Measurements from ENCODE around the gene SLC26A8. TPM values are rescaled to one million over a fixed set of nuclear protein-coding genes. Genes with fewer than 3 reads are reported as not detected.
"Not testable (repeated sequence)": the region's sequence is repeated elsewhere in the genome, so short reads cannot be mapped to it uniquely, and the experiment has no call there.

The SLC26A8 gene
- total RNA-seq, 1 donor from 2014 or later: under 0.01 TPM

DNA sequence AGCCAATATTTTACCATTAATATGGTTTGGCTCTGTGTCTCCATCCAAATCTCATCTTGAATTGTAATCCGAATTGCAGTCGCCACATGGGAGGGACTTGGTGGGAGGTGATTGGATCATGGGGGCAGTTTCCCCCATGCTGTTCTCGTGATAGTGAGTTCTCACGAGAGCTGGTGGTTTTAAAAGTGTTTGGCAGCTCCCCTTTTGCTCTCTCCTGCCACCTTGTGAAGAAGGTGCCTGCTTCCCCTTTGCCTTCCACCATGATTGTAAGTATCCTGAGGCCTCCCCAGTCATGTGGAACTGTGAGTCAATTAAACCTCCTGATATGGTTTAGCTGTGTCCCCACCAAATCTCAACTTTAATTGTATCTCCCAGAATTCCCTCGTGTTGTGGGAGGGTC lies 85.2 kb downstream of the SLC26A8 start:
- not testable (repeated sequence) for H3K9ac ChIP-seq (ENCODE audit: low read depth in 1 of 3, low read length in 3 of 3); H3K36me3 ChIP-seq (ENCODE audit: control insufficient read depth in 3 of 3, insufficient read depth in 3 of 3, low read length in 3 of 3); H3K4me3 ChIP-seq (ENCODE audit: low read length in 3 of 3); H3K9me3 ChIP-seq (ENCODE audit: control insufficient read depth in 3 of 3, low read length in 3 of 3); H3K27ac ChIP-seq (ENCODE audit: low read depth, low read length); H3K27me3 ChIP-seq (ENCODE audit: control insufficient read depth in 3 of 3, insufficient read depth in 3 of 3, low read length in 3 of 3); H3K4me1 ChIP-seq (ENCODE audit: control insufficient read depth in 3 of 3, insufficient read depth in 3 of 3, low read length in 3 of 3)

DNA sequence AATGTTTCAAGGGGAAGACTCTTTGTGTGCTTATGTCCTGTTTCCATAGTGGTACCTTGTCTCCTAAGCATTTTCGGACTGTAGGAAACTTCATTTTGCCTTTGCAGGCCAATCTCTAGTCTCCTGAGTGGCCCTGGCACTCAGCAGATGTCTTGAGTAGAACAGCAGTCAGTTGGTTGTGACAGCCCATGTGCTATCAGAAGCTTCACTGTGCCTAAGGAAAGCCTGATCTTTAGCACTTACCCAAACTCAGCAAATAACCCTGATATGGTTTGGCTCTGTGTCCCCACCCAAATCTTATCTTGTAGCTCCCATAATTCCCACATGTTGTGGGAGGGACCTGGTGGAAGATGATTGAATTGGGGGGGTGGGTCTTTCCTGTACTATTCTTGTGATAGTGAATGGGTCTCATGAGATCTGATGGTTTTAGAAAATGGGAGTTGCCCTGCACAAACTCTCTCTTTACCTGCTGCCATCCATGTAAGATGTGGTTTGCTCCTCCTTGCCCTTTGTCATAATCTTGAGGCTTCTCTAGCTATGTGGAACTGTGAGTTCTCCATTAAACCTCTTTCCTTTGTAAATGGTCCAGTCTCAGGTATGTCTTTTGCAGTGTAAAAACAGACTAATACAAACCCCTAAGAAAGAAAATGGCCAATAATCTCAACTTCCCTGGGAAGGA lies 87.6 kb downstream of the SLC26A8 start:
- no peaks in the 10 kb centered on the region for H3K4me1 ChIP-seq (ENCODE audit: control insufficient read depth in 3 of 3, insufficient read depth in 3 of 3, low read length in 3 of 3)
- H3K27ac ChIP-seq (ENCODE audit: low read depth, low read length): no peak overlapping the region
- no peaks in the 10 kb centered on the region for H3K36me3 ChIP-seq (ENCODE audit: control insufficient read depth in 3 of 3, insufficient read depth in 3 of 3, low read length in 3 of 3)
- H3K9ac ChIP-seq (ENCODE audit: low read depth in 1 of 3, low read length in 3 of 3): no peak overlapping the region
- no peaks in the 10 kb centered on the region for H3K9me3 ChIP-seq (ENCODE audit: control insufficient read depth in 3 of 3, low read length in 3 of 3)
- H3K27me3 ChIP-seq (ENCODE audit: control insufficient read depth in 3 of 3, insufficient read depth in 3 of 3, low read length in 3 of 3): peaks cover 0 to 5% (median 0%) of the 10 kb centered on the region in 3 donors
- H3K4me3 ChIP-seq (ENCODE audit: low read length in 3 of 3): no peak overlapping the region

DNA sequence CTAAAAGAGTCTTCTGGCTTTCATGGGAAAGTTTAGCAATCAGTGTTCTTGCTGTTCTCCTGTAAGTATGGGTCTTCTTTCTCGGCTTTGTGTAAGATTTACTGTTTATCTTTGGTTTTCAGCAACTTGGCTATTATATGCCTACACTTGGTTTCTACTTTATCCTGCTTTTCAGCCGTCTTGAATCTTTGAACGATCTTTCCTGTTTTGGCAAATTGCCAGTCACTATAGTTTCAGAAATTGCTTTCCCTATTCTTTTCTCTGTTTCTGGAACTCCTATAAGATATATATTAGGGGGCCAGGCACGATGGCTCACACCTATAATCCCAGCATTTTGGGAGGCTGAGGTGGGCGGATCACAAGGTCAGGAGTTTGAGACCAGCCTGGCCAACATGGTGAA lies 89.0 kb downstream of the SLC26A8 start:
- Histone ChIP-seq H3K27ac (ENCODE audit: low read depth, low read length) (no peak overlapping the region), H3K27me3 (ENCODE audit: control insufficient read depth in 3 of 3, insufficient read depth in 3 of 3, low read length in 3 of 3) (peaks cover 0 to 5% (median 0%) of the 10 kb centered on the region in 3 donors), H3K9ac (ENCODE audit: low read depth in 1 of 3, low read length in 3 of 3) (no peak overlapping the region), H3K4me1 (ENCODE audit: control insufficient read depth in 3 of 3, insufficient read depth in 3 of 3, low read length in 3 of 3) (no peaks in the 10 kb centered on the region), H3K9me3 (ENCODE audit: control insufficient read depth in 3 of 3, low read length in 3 of 3) (no peaks in the 10 kb centered on the region), H3K36me3 (ENCODE audit: control insufficient read depth in 3 of 3, insufficient read depth in 3 of 3, low read length in 3 of 3) (no peaks in the 10 kb centered on the region), H3K4me3 (ENCODE audit: low read length in 3 of 3) (no peak overlapping the region)

DNA sequence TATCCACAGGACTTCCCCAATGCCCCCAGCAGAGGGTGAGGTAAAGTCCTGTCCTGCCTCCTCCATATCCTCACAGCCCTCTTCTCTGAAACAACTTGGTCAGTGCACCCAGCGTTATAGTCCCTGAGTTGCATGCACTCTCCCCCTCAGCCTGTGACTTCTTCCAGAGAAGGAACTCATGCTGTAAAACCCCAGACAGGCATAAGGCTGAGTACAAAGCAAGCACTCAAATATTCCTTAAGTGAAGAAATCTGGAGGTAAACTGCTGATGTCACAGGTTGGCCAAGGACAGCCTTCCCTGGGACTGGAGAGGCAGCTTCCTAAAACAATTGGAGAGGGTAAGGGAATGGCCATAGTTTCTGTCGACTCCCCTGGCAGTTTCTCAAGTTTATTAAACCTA lies 90.6 kb downstream of the SLC26A8 start:
- H3K9me3 ChIP-seq (ENCODE audit: control insufficient read depth in 3 of 3, low read length in 3 of 3): no peaks in the 10 kb centered on the region
- no peak overlapping the region for H3K27ac ChIP-seq (ENCODE audit: low read depth, low read length)
- no peak overlapping the region for H3K4me3 ChIP-seq (ENCODE audit: low read length in 3 of 3)
- peaks cover 0 to 5% (median 0%) of the 10 kb centered on the region in 3 donors for H3K27me3 ChIP-seq (ENCODE audit: control insufficient read depth in 3 of 3, insufficient read depth in 3 of 3, low read length in 3 of 3)
- no peak overlapping the region for H3K9ac ChIP-seq (ENCODE audit: low read depth in 1 of 3, low read length in 3 of 3)
- H3K4me1 ChIP-seq (ENCODE audit: control insufficient read depth in 3 of 3, insufficient read depth in 3 of 3, low read length in 3 of 3): no peaks in the 10 kb centered on the region
- H3K36me3 ChIP-seq (ENCODE audit: control insufficient read depth in 3 of 3, insufficient read depth in 3 of 3, low read length in 3 of 3): no peaks in the 10 kb centered on the region

DNA sequence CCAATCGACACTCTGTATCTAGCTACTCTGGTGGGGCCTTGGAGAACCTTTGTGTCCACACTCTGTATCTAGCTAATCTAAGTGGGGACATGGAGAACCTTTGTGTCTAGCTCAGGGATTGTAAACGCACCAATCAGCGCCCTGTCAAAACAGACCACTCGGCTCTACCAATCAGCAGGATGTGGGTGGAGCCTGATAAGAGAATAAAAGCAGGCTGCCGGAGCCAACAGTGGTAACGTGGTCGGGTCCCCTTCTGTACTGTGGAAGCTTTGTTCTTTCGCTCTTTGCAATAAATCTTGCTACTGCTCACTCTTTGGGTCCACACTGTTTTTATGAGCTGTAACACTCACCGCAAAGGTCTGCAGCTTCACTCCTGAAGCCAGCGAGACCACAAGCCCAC lies 92.6 kb downstream of the SLC26A8 start:
- H3K36me3 ChIP-seq (ENCODE audit: control insufficient read depth in 3 of 3, insufficient read depth in 3 of 3, low read length in 3 of 3); H3K4me1 ChIP-seq (ENCODE audit: control insufficient read depth in 3 of 3, insufficient read depth in 3 of 3, low read length in 3 of 3); H3K9me3 ChIP-seq (ENCODE audit: control insufficient read depth in 3 of 3, low read length in 3 of 3); H3K4me3 ChIP-seq (ENCODE audit: low read length in 3 of 3); H3K27me3 ChIP-seq (ENCODE audit: control insufficient read depth in 3 of 3, insufficient read depth in 3 of 3, low read length in 3 of 3); H3K27ac ChIP-seq (ENCODE audit: low read depth, low read length); H3K9ac ChIP-seq (ENCODE audit: low read depth in 1 of 3, low read length in 3 of 3): not testable (repeated sequence)

DNA sequence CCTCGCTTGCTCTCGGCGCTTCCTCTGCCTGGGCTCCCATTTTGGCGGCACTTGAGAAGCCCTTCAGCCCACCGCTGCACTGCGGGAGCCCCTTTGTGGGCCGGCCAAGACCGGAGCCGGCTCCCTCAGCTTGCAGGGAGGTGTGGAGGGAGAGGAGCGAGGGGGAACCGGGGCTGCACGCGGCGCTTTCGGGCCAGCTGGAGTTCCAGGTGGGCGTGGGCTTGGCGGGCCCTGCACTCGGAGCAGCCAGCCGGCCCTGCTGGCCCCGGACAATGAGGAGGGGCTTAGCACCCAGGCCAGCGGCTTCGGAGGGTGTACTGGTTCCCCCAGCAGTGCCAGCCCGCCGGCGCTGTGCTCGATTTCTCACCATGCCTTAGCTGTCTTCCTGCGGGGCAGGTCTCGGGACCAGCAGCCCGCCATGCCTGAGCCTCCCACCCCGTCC lies 93.3 kb downstream of the SLC26A8 start:
- H3K27ac ChIP-seq (ENCODE audit: low read depth, low read length): no peak overlapping the region

DNA sequence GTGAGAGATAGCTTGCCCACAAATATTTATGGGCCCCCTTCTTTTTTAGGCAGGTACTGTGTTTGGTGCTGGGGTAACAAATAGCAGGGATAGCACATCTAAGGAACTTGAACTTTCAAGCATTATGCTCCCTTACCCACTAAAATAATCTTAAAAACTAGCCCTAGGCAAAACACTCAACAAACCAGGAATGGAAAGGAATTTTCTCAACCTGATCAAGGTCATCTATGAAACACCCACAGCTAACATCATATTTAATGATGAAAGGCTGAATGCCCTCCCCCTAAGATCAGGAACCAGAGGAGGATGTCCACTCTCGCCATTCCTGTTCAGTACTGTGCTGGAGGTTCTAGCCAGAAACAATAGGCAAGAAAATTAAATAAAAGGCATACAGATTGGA lies 94.8 kb downstream of the SLC26A8 start:
- H3K9me3 ChIP-seq (ENCODE audit: control insufficient read depth in 3 of 3, low read length in 3 of 3): no peaks in the 10 kb centered on the region
- no peak overlapping the region for H3K9ac ChIP-seq (ENCODE audit: low read depth in 1 of 3, low read length in 3 of 3)
- no peak overlapping the region for H3K4me3 ChIP-seq (ENCODE audit: low read length in 3 of 3)
- no peak overlapping the region for H3K27ac ChIP-seq (ENCODE audit: low read depth, low read length)
- peaks cover 0 to 5% (median 0%) of the 10 kb centered on the region in 3 donors for H3K27me3 ChIP-seq (ENCODE audit: control insufficient read depth in 3 of 3, insufficient read depth in 3 of 3, low read length in 3 of 3)
- H3K4me1 ChIP-seq (ENCODE audit: control insufficient read depth in 3 of 3, insufficient read depth in 3 of 3, low read length in 3 of 3): no peaks in the 10 kb centered on the region
- no peaks in the 10 kb centered on the region for H3K36me3 ChIP-seq (ENCODE audit: control insufficient read depth in 3 of 3, insufficient read depth in 3 of 3, low read length in 3 of 3)

More for the DNA sequence above, 93.3 kb downstream of the SLC26A8 start:
- Histone ChIP-seq H3K4me3 (ENCODE audit: low read length in 3 of 3) (no peak overlapping the region), H3K36me3 (ENCODE audit: control insufficient read depth in 3 of 3, insufficient read depth in 3 of 3, low read length in 3 of 3) (no peaks in the 10 kb centered on the region), H3K27me3 (ENCODE audit: control insufficient read depth in 3 of 3, insufficient read depth in 3 of 3, low read length in 3 of 3) (peaks cover 0 to 5% (median 0%) of the 10 kb centered on the region in 3 donors), H3K4me1 (ENCODE audit: control insufficient read depth in 3 of 3, insufficient read depth in 3 of 3, low read length in 3 of 3) (no peaks in the 10 kb centered on the region), H3K9ac (ENCODE audit: low read depth in 1 of 3, low read length in 3 of 3) (no peak overlapping the region), H3K9me3 (ENCODE audit: control insufficient read depth in 3 of 3, low read length in 3 of 3) (no peaks in the 10 kb centered on the region)

DNA sequence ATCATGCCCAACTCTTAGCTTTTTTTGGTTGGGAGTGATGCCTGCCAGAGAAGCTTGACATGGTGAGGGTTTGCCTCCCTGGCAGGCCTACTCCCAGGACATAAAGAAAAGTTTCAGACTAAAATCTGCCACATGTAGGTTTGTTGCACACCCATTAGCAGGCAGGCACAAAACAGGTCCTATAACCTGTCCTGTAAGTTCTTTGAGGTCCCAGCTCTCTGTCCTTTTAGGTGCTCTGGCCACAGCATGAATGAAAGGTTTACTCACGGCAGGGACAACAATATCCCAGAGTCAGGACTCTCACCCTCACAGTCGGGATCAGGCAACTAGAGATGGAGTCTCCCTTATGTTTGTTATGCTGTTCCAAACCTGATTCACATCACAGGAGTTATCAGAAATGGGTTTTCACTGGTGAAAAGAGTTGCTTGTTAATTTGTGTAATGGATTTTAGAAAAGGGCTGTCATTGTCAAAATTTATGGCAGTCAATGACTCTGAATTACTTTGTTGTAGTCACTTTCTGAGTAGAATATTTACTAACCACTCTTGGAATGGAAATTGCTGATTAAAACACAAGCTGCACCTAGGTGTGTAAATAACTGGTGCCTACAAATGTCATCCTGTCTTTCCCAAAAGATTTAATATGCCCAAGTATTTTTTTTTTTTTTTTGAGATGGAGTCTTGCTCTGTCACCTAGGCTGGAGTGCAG lies 97.8 kb downstream of the SLC26A8 start:
- H3K4me1 ChIP-seq (ENCODE audit: control insufficient read depth in 3 of 3, insufficient read depth in 3 of 3, low read length in 3 of 3): peaks cover 0 to 7% (median 2%) of the 10 kb centered on the region in 3 donors
- H3K4me3 ChIP-seq (ENCODE audit: low read length in 3 of 3): no peak overlapping the region
- no peaks in the 10 kb centered on the region for H3K36me3 ChIP-seq (ENCODE audit: control insufficient read depth in 3 of 3, insufficient read depth in 3 of 3, low read length in 3 of 3)
- H3K9ac ChIP-seq (ENCODE audit: low read depth in 1 of 3, low read length in 3 of 3): no peak overlapping the region
- no peaks in the 10 kb centered on the region for H3K27me3 ChIP-seq (ENCODE audit: control insufficient read depth in 3 of 3, insufficient read depth in 3 of 3, low read length in 3 of 3)
- no peaks in the 10 kb centered on the region for H3K9me3 ChIP-seq (ENCODE audit: control insufficient read depth in 3 of 3, low read length in 3 of 3)
- no peak overlapping the region for H3K27ac ChIP-seq (ENCODE audit: low read depth, low read length)

DNA sequence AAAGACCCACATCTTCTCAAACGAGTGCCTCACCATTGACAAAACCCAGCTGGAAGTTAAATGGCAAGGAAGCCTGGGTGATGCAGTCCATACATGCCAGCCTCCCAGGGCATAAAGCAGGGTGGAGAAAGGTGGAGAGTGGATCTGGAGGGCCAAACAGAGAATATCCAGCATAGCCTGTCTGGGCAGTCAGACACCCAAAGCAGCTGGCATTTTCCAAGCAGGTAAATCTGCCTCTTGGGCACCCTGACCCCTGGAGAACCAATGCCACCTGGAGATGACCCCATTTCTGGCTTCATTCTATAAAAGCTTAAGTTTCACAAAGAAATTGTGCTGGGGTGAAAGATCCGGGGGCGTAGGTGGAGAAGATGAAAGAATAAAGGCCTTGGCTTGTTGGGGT lies 98.5 kb downstream of the SLC26A8 start:
- Histone ChIP-seq H3K4me1 (ENCODE audit: control insufficient read depth in 3 of 3, insufficient read depth in 3 of 3, low read length in 3 of 3) (peaks cover 0 to 7% (median 4%) of the 10 kb centered on the region in 3 donors), H3K27ac (ENCODE audit: low read depth, low read length) (no peak overlapping the region), H3K9ac (ENCODE audit: low read depth in 1 of 3, low read length in 3 of 3) (no peak overlapping the region), H3K9me3 (ENCODE audit: control insufficient read depth in 3 of 3, low read length in 3 of 3) (no peaks in the 10 kb centered on the region), H3K36me3 (ENCODE audit: control insufficient read depth in 3 of 3, insufficient read depth in 3 of 3, low read length in 3 of 3) (no peaks in the 10 kb centered on the region), H3K4me3 (ENCODE audit: low read length in 3 of 3) (no peak overlapping the region), H3K27me3 (ENCODE audit: control insufficient read depth in 3 of 3, insufficient read depth in 3 of 3, low read length in 3 of 3) (no peaks in the 10 kb centered on the region)

DNA sequence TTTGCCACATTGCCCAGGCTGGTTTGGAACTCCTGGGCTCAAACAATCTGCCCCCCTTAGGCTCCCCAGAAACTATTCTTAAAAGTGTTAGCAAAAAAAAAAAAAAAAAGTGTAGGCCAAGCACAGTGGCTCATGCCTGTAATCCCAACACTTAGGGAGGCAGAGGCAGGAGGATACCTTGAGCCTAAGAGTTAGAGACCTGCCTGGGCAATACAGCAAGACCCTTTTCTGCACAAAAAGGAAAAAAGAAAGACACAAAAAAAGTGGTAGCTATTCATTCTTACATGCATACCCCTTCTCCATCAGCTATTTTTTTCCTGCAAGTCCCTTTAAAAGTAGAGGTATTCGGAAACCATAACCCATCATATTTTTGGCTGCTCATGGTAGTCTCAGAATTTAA lies 100.3 kb downstream of the SLC26A8 start:
- no peak overlapping the region for H3K27ac ChIP-seq (ENCODE audit: low read depth, low read length)
- no peak overlapping the region for H3K9ac ChIP-seq (ENCODE audit: low read depth in 1 of 3, low read length in 3 of 3)
- H3K4me3 ChIP-seq (ENCODE audit: low read length in 3 of 3): no peak overlapping the region
- H3K4me1 ChIP-seq (ENCODE audit: control insufficient read depth in 3 of 3, insufficient read depth in 3 of 3, low read length in 3 of 3): peaks cover 12 to 19% (median 16%) of the 10 kb centered on the region in 3 donors
- no peaks in the 10 kb centered on the region for H3K9me3 ChIP-seq (ENCODE audit: control insufficient read depth in 3 of 3, low read length in 3 of 3)
- H3K36me3 ChIP-seq (ENCODE audit: control insufficient read depth in 3 of 3, insufficient read depth in 3 of 3, low read length in 3 of 3): no peaks in the 10 kb centered on the region
- no peaks in the 10 kb centered on the region for H3K27me3 ChIP-seq (ENCODE audit: control insufficient read depth in 3 of 3, insufficient read depth in 3 of 3, low read length in 3 of 3)

Data from skeletal muscle tissue (tissue), 4 donors.